ENCODE measurements around the gene THSD4. TPM values are rescaled to one million over a fixed set of nuclear protein-coding genes. Genes with fewer than 3 reads are reported as not detected.
A peak's percentile ranks its signal among the peaks of the same experiment; 100 is the strongest.

THSD4 gene
- polyA plus RNA-seq, 1 donor from 2014 or later, result 0.46 TPM

GRCh38 chr15:71549091-71549490 is 433.8 kb downstream of the THSD4 start:
- H3K4me2 ChIP-seq (ENCODE audit: low read length), result no peak overlapping the region
- H4K20me1 ChIP-seq (ENCODE audit: insufficient read depth), result no peaks in the 10 kb centered on the region
- peak overlapping the region; percentile 5 for H3K27ac ChIP-seq (ENCODE audit: low read length)
- no peaks in the 10 kb centered on the region for H3K9me2 ChIP-seq (ENCODE audit: insufficient read depth, low read length)
- H3K4me3 ChIP-seq (ENCODE audit: low read length), result no peak overlapping the region
- no peak for TF ChIP-seq TAF1 (IDR thresholded peaks at IDR 0.05; ENCODE audit: low read depth)
- TF ChIP-seq REST (IDR thresholded peaks at IDR 0.05; ENCODE audit: borderline replicate concordance), result no peak
- TF ChIP-seq CTCF (IDR thresholded peaks at IDR 0.05; ENCODE audit: poor library complexity, severe bottlenecking), result no peak
- no peak for TF ChIP-seq EZH2 (IDR thresholded peaks at IDR 0.05; ENCODE audit: borderline replicate concordance, insufficient read depth, low read length, poor library complexity, severe bottlenecking)
- TF ChIP-seq RAD21 (conservative IDR thresholded peaks at IDR 0.05), result no peak
- TF ChIP-seq SMC3 (conservative IDR thresholded peaks at IDR 0.05; ENCODE audit: poor library complexity), result no peak
- no peak for TF ChIP-seq MXI1 (conservative IDR thresholded peaks at IDR 0.05; ENCODE audit: poor library complexity, severe bottlenecking)
- TF ChIP-seq POLR2AphosphoS5 (IDR thresholded peaks at IDR 0.05), result no peak
- TF ChIP-seq EP300 (conservative IDR thresholded peaks at IDR 0.05; ENCODE audit: poor library complexity, severe bottlenecking), result no peak
- H3K9me3 ChIP-seq (ENCODE audit: low read length), result no peaks in the 10 kb centered on the region
- H3K27me3 ChIP-seq (ENCODE audit: insufficient read depth, low read depth, low read length), result no peaks in the 10 kb centered on the region
- no peak overlapping the region for H2AFZ ChIP-seq (ENCODE audit: low read depth, low read length)
- no peak overlapping the region for H3K9ac ChIP-seq (ENCODE audit: low read length)
- H3F3A ChIP-seq (ENCODE audit: insufficient read depth, low read length, poor library complexity, severe bottlenecking), result no peaks in the 10 kb centered on the region
- no peaks in the 10 kb centered on the region for H3K79me2 ChIP-seq (replicated peaks; ENCODE audit: insufficient read depth, low read length)
- H3K36me3 ChIP-seq (ENCODE audit: insufficient read depth, low read length), result no peaks in the 10 kb centered on the region

- Histone ChIP-seq H4K20me1 (ENCODE audit: insufficient read depth) (no peaks in the 10 kb centered on the region), H3K4me2 (ENCODE audit: low read length) (no peak overlapping the region), H3K27me3 (ENCODE audit: insufficient read depth, low read depth, low read length) (no peaks in the 10 kb centered on the region), H3F3A (ENCODE audit: insufficient read depth, low read length, poor library complexity, severe bottlenecking) (no peaks in the 10 kb centered on the region), H3K79me2 (replicated peaks; ENCODE audit: insufficient read depth, low read length) (no peaks in the 10 kb centered on the region), H3K9ac (ENCODE audit: low read length) (no peak overlapping the region), H3K27ac (ENCODE audit: low read length) (no peak overlapping the region), H3K9me2 (ENCODE audit: insufficient read depth, low read length) (no peaks in the 10 kb centered on the region), H2AFZ (ENCODE audit: low read depth, low read length) (no peak overlapping the region), H3K9me3 (ENCODE audit: low read length) (no peaks in the 10 kb centered on the region), H3K36me3 (ENCODE audit: insufficient read depth, low read length) (no peaks in the 10 kb centered on the region), H3K4me3 (ENCODE audit: low read length) (no peak overlapping the region)
- TF ChIP-seq EZH2 (IDR thresholded peaks at IDR 0.05; ENCODE audit: borderline replicate concordance, insufficient read depth, low read length, poor library complexity, severe bottlenecking) (no peak), CTCF (IDR thresholded peaks at IDR 0.05; ENCODE audit: poor library complexity, severe bottlenecking) (no peak), REST (IDR thresholded peaks at IDR 0.05; ENCODE audit: borderline replicate concordance) (no peak), EP300 (conservative IDR thresholded peaks at IDR 0.05; ENCODE audit: poor library complexity, severe bottlenecking) (no peak), SMC3 (conservative IDR thresholded peaks at IDR 0.05; ENCODE audit: poor library complexity) (no peak), MXI1 (conservative IDR thresholded peaks at IDR 0.05; ENCODE audit: poor library complexity, severe bottlenecking) (no peak), TAF1 (IDR thresholded peaks at IDR 0.05; ENCODE audit: low read depth) (no peak), RAD21 (conservative IDR thresholded peaks at IDR 0.05) (no peak), POLR2AphosphoS5 (IDR thresholded peaks at IDR 0.05) (no peak)
Observed at GRCh38 chr15:71549697-71550096, 434.4 kb downstream of the THSD4 start.

All from neural cell (in vitro differentiated cells).